NCI-H2081 (cell line): Measurements from ENCODE around the gene DNAJC11.

ENCODE experiments used
- DNase-seq, 2 experiments: peaks; one replicate each; lab custom pipeline; 2025; lab: John Stamatoyannopoulos, UW

DNAJC11 gene

DNA sequence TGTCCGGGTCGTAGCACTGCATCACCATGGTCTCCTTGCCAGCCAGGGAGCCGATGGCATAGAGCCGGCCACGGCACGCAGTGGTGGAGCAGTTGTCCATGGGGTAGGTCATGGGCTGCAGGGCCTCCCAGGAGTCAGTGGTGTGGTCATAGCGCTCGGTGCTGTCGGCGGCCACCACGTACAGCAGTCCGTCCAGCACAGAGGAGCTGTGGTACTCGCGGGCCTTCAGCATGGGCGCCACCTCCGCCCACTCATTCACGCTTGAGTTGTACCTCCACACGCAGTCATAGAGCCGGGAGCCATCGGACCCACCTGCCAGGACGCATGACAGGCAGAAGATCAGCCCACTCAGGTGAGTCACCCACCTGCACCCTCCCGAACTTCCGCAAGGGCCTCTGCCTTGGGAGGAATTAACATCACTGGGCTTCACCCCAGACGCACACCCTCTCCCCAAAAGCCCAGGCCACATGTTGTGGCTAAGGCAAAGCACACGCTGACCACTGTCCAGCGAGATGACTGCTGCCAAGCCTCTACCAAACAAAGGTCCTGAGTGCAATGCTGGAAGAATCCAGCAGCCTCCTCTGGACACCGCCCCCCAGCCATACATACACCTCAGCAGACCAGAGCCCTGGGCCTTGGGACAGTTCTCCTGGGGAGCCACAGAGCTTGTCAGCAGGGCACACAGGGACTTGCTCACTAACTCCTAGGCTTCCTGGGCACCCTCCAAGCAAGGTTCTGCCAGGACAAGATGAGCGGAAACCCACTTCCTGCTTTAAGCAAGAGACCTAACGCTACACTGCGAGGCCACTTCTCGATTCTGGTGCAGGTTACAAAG, 102.3 kb downstream of the DNAJC11 start:
- no peak for DNase-seq

DNA sequence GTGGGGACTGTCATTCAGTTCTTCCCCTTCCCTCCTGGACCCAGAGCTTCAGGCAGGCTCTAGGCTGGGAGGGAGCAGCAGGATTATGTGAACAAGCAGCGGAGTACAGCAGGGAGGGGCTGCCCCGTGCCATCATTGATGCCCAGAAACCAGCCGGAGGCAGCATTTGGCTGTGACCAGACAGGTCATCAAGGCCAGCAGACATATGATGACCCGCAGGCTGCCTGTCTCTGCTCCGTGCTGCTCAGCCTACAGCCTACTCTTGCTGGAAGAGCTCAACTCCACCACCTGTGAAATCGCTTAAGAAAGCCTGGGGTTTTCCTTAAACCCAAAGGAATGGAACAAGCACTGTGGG, 103.9 kb downstream of the DNAJC11 start:
- DNase-seq, result no peak

DNA sequence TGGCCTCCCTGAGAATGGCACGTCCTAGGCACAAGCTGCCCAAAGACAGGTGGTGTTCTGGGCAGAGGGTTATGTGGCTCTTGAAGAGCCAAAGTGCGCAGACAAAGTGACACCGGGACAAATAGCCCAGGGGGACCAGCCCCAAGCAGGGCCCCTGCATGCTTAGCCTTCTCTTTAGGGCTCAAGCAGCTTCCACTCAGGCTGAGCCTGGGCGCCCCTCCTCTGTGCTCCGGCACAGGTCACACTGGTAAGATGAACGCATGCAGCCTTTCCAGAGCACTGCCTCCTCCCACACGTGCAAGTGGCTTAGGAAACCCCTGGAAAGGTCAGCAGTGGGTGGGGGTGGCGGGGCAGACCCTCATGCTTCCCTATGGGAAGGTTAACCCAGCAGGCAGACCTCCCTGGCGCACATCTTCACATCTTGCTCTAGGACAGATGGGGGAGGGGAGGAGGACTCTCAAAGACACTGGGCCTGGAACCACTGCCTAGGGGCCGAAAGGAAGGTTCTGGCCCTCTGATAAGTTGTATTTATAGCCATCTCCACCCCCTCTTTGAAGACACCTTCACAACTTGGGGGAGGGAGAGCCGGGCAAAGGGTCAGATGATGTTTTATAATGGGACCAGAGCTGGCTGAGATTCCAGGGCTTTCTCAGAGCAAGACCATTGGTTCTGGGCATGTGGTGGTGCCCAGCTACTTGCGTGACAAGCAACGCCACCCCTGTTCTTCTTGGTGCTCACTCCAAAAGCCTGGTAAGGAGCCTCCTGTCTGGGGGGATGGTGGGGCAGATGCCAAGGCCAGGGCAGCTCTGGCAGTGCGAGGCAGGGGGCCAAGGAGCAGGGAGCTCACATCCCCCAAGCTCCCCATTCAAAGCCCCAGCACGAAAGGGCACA, 104.5 kb downstream of the DNAJC11 start:
- DNase-seq, result no peak

DNA sequence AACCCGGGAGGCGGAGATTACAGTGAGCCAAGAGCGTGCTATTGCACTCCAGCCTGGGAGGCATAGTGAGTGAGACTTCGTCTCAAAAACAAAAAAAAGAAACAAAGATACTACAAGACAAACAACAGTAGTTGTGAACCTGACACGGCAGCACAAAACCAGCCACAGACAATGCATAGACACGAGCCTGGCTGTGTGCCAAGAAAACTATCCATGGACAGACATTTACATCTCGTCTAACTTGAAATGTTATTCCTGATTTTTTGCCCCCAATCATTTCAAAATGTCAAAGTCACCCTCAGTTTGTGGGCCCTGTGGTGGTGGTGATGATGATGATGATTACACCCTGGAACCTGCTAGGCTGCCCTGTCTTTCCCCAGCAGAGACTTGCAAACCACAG, 105.3 kb downstream of the DNAJC11 start:
- DNase-seq, result no peak

DNA sequence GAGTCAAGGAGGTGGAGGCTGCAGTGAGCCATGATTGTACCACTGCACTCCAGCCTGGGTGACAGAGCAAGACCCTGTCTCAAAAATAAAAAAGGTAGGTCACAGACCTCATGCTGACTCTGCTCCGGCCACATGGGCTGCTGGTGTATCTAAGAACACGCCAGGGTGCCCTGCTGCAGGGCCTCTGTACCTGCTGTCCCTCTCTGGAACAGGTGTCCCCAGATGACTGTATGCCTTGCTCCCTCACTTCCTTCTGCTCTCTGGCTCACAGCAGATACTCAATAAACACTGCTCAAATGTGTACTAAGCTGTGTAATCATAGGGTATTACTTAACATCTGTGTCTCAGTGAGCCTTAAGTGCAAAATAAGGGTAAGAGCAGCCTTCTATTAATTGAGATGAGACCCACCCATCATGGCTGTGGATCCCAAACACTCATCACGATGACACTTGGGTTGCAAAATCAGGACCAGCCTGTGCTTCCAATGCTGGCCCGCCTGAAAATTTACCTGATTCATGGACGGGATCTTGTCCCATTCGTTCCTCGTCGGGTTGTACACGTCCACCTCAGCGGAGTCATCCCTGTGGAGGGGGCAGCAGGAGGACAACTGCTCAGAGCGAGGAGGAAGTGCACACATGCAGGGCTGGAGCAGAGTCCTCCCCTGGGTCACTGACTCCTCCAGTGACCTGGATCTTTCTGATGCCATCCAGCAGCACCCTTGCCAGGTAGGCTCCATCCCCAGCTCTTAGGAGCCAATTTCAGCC, 106.5 kb downstream of the DNAJC11 start:
- peak in 1 of 2 experiments; percentile 21 for DNase-seq

DNA sequence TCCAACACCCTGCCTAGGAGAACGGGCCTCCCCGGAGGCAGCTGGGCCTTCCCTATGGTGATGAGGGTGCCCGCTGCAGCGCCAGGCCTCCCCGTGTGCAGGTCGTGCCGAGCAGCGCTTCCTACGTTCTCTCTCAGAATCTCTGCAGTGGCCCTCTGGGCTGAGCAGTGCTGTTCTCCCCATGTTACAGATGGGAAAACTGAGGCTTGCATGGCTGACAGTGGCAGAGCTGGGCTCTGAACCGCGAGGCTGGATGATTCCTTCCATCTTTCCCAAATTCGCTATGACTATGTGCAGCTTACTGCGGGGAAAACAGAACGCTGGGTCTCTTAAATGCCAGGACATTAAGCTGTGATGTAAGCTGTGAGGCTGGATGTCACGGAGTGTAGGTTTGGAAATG, 107.8 kb downstream of the DNAJC11 start:
- no peak for DNase-seq

DNA sequence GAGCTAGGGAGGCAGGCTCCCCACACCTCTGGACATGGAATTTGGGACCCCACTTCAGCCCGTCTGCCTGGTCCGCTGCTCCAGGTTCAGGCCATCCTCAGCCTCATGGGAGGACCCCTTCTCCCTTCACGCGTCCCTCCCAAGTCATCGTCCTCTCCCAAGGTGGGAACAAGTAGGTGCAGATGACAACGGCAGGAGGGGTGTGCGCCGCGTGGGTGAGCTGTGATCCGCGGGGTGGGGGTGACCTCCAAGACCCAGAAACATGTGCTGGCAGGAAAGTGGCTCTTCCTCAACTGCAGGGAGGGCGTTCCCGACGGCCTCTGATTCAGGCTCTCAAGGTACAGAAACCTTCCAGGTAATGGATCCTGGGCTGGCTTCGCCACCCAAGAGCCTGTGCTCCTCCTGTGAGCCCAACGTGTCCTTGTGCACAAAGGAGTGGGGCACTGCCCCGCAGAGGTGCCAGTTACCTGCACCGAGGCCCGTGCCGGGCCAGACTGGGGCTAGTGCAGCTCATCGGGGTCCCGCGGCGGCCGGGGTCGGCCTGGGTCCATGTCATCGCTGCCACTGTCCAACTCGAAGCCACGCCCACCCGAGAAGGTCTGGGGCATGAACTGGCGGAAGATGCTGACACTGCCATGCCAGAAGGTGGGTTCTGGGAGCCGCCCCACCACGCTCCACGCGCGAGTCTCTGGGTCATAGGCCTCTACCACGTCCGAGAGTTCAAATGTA, 108.6 kb downstream of the DNAJC11 start:
- no peak for DNase-seq

DNA sequence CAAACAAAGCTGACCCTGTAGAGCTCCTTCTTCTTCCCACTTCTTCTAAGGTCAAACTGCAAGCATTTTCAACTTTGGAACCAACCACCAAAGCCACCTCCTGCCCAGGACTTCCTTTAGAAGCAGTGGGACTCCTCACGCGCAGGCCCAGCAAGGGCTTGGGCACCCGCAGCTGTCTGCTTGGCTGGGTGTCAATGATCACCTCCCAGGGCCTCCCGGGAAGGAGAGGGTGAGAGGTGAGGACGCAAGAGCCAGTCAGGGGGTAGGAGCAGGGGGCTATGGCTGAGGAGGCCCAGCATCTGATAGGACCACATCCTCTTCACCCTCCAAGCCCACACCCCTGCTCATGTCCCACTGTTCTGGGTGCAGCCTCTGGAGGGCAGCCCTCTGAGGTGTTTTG, 109.2 kb downstream of the DNAJC11 start:
- DNase-seq, result no peak

DNA sequence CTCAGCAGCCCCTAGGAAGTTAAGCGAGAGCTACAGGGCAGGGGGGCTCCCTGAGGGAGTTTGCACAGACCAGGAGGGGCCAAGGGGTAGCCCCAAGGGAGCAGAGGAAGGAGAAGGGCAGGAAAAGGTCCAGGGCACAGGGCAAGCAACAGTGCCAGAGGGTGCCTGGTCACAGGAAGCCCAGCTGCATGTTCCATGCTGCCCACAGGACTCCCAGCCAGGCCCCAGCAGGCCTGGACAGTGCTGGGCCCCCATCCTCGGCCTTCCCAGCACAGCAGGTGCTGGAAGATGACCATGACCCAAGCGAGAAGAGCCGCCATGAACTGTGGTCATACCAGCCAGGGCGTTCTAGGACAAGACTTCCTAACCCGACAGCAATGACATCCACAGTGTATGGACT, 110.0 kb downstream of the DNAJC11 start:
- DNase-seq, result no peak

DNA sequence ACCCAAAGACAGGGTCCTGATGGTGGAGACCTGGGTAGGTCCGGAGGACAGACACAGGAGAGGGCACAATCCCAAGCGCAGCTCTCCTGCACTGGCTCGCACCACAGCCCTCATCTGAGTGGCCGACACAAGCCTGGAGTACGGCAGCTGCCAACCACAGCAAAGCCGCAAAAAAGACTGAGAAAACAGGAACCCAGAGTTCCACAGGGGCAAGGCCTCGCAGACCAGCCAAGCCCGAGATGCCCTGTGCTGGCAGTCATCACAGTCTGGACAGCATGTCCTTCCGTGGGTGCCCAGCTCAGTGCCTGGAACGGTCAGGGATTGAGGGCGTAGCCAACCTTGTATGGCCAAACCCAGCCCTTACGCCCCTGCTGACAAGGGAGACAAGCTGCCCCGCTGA, 110.4 kb downstream of the DNAJC11 start:
- no peak for DNase-seq

DNA sequence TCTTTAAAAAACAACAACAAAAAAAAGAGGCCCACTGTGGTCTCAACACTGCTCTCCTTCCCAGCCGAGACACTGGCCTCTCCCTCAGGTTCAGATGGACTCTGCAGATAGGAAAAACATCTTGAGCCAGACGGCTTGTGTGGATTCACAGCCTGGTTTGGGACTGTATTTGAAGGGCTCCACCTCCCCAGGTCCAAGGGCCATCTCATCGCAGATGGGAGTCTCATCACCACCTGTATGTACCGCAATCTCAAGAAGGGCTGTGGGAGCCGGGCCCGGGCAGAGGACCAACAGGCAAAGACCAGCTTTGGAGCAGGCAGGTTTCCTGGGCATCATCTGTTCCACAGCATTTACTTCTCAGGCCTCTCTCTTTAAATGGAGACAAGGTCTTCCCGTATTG, 111.6 kb downstream of the DNAJC11 start:
- DNase-seq, result no peak

DNA sequence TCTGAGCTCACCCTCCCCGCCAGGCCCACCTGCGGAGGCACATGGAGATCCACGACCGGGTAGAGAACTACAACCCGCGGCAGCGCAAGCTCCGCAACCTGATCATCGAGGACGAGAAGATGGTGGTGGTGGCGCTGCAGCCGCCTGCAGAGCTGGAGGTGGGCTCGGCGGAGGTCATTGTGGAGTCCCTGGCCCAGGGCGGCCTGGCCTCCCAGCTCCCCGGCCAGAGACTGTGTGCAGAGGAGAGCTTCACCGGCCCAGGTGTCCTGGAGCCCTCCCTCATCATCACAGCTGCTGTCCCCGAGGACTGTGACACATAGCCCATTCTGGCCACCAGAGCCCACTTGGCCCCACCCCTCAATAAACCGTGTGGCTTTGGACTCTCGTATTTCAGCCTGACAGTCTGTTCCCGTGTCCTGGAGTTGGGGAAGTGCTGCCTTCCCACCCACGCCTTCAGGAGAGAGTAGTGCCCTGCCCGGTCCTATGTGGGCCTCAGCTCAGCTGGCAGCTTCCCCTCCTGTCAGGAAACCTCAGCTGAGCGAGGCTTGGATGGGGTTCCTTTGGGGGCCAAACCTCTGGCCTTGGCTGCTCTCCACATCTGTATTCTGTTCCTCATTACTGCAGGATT, 112.6 kb downstream of the DNAJC11 start:
- no peak for DNase-seq

DNA sequence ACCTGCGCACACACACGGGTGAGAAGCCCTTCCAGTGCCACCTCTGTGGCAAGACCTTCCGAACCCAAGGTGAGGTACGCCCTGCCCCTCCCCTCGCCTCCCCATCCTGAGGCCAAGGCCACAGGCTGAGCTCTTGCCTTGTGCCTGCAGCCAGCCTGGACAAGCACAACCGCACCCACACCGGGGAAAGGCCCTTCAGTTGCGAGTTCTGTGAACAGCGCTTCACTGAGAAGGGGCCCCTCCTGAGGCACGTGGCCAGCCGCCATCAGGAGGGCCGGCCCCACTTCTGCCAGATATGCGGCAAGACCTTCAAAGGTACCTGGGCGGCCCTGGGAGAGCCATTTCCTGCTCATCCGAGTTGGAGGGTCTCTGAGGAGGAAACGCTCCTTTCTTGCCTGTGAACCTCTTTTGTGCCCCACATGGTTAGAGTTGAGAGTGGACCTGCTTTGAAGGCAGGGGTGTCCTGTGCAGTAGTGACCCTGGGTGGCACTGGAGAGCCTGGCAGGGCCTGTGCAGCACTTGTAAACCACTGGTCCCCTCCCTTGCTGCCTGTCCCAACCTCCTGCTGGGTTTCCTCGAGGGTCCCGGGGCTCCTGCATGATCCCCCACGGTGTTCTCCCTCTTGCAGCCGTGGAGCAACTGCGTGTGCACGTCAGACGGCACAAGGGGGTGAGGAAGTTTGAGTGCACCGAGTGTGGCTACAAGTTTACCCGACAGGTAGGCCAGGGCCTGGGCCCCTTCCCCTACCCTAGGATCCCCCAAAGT, 113.3 kb downstream of the DNAJC11 start:
- no peak for DNase-seq

DNA sequence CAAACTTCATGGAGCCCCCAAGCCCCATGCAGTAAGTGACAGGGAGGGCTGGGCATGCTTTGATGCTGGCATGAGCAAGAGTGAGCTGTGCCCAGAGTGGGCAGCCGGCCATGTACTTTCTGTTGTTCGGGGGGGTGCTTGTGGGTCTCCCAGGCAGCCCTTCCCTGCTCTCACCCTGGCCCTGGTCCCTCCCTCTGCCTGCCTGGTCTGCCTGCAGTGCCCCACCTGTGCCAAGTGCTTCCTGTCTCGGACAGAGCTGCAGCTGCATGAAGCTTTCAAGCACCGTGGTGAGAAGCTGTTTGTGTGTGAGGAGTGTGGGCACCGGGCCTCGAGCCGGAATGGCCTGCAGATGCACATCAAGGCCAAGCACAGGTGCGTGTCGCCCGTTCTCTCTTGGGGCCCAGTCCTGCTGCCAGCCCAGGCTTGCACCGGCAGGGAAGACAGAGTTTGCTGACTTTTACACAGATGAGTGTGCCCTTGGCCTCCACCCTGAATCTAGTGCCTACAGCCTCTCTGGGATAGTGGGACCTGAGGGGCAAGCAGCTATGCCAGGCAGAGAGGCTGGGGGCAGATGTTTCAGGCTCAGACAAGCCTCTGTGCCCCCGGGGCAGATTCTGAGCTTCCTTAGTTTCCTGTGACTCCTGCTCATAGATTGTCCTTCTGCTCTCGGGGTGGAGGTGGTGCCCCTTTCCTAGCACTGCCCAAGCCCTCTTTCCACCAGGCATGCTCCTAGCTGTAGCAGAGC, 114.2 kb downstream of the DNAJC11 start:
- peak; percentile 38 to 73 for DNase-seq

DNA sequence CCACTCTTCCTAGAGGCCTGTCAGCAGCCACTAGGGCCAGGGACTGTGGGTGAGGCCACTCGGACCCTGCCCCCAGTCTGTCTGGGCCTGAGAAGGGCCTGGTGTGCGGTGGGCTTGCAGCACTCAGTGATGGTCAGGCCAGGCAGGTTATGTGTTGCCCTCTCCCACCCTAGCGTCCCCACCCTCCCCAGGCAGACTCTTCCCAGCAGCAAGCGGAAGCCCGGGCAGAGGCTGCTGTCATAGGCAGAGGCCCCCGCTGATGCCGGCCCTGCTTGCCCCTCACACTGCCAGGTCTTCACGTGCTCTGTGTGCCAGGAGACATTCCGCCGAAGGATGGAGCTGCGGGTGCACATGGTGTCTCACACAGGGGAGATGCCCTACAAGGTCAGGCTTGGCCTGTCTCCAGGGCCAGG, 115.2 kb downstream of the DNAJC11 start:
- DNase-seq, result no peak

DNA sequence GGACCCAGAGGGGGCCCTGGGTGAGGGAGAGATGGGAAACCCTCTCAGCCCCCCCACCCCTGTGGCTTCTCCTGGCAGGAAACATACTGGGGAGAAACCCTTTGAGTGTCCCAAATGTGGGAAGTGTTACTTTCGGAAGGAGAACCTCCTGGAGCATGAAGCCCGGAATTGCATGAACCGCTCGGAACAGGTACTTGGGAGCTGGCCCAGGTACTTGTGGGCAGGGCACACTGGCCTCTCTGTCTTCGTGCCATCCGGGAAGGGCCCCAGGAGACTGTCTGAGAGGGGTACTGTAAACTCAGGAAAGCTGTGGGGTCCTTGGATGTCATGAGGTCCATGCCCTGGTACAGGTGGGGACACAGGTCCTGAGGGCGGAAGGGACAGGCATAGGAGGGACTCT, 115.8 kb downstream of the DNAJC11 start:
- DNase-seq, result no peak

DNA sequence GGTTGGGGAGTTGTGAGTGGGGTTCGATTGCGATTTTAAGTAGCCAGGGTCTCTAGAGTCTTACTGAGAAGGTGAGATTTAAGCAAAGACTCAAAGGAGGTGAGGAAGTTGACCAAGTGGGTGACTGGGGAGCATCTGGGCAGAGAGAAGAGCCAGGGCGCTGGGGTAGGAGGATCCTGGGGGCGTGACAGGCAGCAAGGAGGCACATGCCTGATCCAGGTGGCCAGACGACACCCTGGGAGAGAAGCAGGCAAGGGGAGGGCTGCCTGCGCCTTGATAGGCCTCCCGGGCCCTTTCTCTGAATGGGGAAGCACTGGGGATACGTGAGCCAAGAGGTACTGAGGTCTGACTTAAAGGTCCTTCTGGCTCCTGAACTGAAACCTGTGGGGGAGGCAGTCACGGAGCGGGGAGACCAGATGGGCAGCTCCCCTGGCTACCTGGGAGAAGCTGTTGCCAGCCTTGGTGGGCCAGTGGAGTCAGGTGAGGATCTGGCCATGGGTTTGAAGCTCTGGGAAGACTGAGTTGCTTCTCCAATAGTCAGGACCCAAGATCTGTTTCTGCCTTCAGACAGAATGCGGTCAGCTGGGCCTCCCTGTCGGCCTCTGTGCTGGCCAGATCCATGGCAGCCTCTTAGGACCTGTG, 116.4 kb downstream of the DNAJC11 start:
- DNase-seq, result no peak
